Pancreas (tissue), 10 donors: Measurements from ENCODE around the gene STIL. TPM values are rescaled to one million over a fixed set of nuclear protein-coding genes. Genes with fewer than 3 reads are reported as not detected.

Source experiments
- ATAC-seq, 4 donors: fragments of 200-7000 bp; cut with Tn5 transposase; one replicate each; pipeline versions ENCODE4 v1.8.0 to v1.9.1; 2020; ENCODE audit warnings: mild to moderate bottlenecking in 4 of 4, moderate library complexity in 4 of 4
- DNase-seq, 6 donors: peaks; one replicate each; pipeline ENCODE4 v3.0.0-alpha.2; 2020
- FAIRE-seq: peaks from 2 replicates; lab custom pipeline; 2012; peaks lifted over from hg19 to GRCh38; lab: Jason Lieb, UNC
- H3K27ac ChIP-seq, 4 donors: fragments of 200-600 bp; sonication (generic); 1 replicate in 3 of 4; 2 replicates in 1 of 4; pipeline versions ENCODE4 v1.5.0 to v1.8.0; 2020
- H3K27me3 ChIP-seq, 4 donors: fragments of 200-600 bp; one replicate each; pipeline ENCODE4 v1.8.0; 2021
- H3K36me3 ChIP-seq, 3 donors: fragments of 200-600 bp; sonication (generic) in 1 of 3; one replicate each; pipeline versions ENCODE4 v1.5.0 to v1.8.0; 2020 to 2021
- H3K4me1 ChIP-seq, 3 donors: fragments of 200-600 bp; one replicate each; pipeline ENCODE4 v1.8.0; 2021
- H3K4me3 ChIP-seq, 4 donors: fragments of 200-600 bp; sonication (generic) in 2 of 4; one replicate each; pipeline versions ENCODE4 v1.5.0 to v1.8.0; 2020 to 2021
- H3K9me3 ChIP-seq, 4 donors: fragments of 200-600 bp; one replicate each; pipeline ENCODE4 v1.8.0; 2021
- CTCF ChIP-seq, 4 donors: fragments of 200-600 bp; sonication (generic) in 3 of 4; IDR thresholded peaks; one replicate each; pipeline versions ENCODE4 v1.5.0 to v1.8.0; 2021; ENCODE audit warnings: antibody characterized with exemption in 4 of 4
- WGBS, 2 donors: extraction: QIAGEN DNeasy Blood & Tissue Kit; methylation state at CpG; one replicate each; pipeline ENCODE4 v1.1.7; 2013; 5-methylcytosine and 5-hydroxymethylcytosine counted together
- intact Hi-C, 3 donors: fragments of 100-400 bp; cut with DNase I; formaldehyde crosslinking; loops; one replicate each; pipeline versions ENCODE4 v1.11.1 to v1.14.2; 2022
- polyA plus RNA-seq, 2 donors: library from polyadenylated mRNA; stranded (reverse); fragments of 200-250 nt; gene quantifications; one replicate each; pipeline ENCODE4 v1.2.3, GENCODE V29; 2013
- total RNA-seq, 6 donors: library from RNA; stranded (reverse); fragmentation: NEBNext Ultra II Directional in 4 of 6; extraction: Animal tissue kit (Norgen Biotek cat#: 25700) in 4 of 6; gene quantifications; one replicate each; pipeline versions ENCODE4 v1.2.1 to v1.2.4, GENCODE V29; 2021 to 2023
- donor health status: healthy with polysubstance abuse.
- donor health status: DM: no; HTN: no; CAD: no; lungs with moderate emphysema.
- donor health status: DM: no; HTN: no; CAD: no.
- donor health status: control.
- donor health status: control.
- donor health status: Bipolar disorder and iron deficiency.
- donor health status: DM: yes; HTN: yes; CAD: no.
- donor health status: DM: no; HTN: no; CAD: no.
- donor health status: DM: no; HTN: no; CAD: no.
- donor health status: DM: yes; HTN: yes; CAD: no.

The STIL gene
- total and polyA plus RNA-seq, 8 donors = 0.43 to 1.5 (median 0.53) TPM

GRCh38 chr1:47331875-47332274, 17.9 kb upstream of the STIL start:
- H3K4me3 ChIP-seq = no peak overlapping the region
- peaks cover 5 to 23% (median 21%) of the 10 kb centered on the region in 3 donors for H3K4me1 ChIP-seq
- no peak for FAIRE-seq
- H3K27ac ChIP-seq = peak overlapping the region in 1 of 4 donors; percentile 94
- intact Hi-C loops = no loop called here
- 78 to 83% methylated on average over 2 of the region's 2 CpGs for WGBS, 2 donors
- ATAC-seq = no peak
- no peaks in the 10 kb centered on the region for H3K9me3 ChIP-seq
- H3K27me3 ChIP-seq = no peaks in the 10 kb centered on the region
- no peak for DNase-seq
- H3K36me3 ChIP-seq = no peaks in the 10 kb centered on the region
- TF ChIP-seq CTCF (IDR thresholded peaks at IDR 0.05) = no peak

- DNase-seq (no peak), ATAC-seq (no peak), FAIRE-seq (no peak)
- 85 to 92% methylated on average over 1 of the region's 1 CpG for WGBS, 2 donors
- TF ChIP-seq CTCF (IDR thresholded peaks at IDR 0.05) = no peak
- H3K36me3 ChIP-seq = no peaks in the 10 kb centered on the region
- no peaks in the 10 kb centered on the region for H3K9me3 ChIP-seq
- peaks cover 5 to 14% (median 9%) of the 10 kb centered on the region in 3 donors for H3K4me1 ChIP-seq
- H3K4me3 ChIP-seq = no peak overlapping the region
- H3K27me3 ChIP-seq = no peaks in the 10 kb centered on the region
- no peak overlapping the region for H3K27ac ChIP-seq
- intact Hi-C loops = no loop called here
These were observed 16.3 kb upstream of the STIL start for GRCh38 chr1:47330212-47330611.

- 87 to 88% methylated on average over 3 of the region's 3 CpGs for WGBS, 2 donors
- ATAC-seq = no peak
- Histone ChIP-seq H3K4me1 (peaks cover 5 to 12% (median 8%) of the 10 kb centered on the region in 3 donors), H3K27me3 (no peaks in the 10 kb centered on the region), H3K9me3 (no peaks in the 10 kb centered on the region), H3K27ac (no peak overlapping the region), H3K4me3 (no peak overlapping the region), H3K36me3 (no peaks in the 10 kb centered on the region)
- intact Hi-C loops = no loop called here
- TF ChIP-seq CTCF (IDR thresholded peaks at IDR 0.05) = no peak
- DNase-seq = no peak
- no peak for FAIRE-seq
These were observed 15.0 kb upstream of the STIL start for GRCh38 chr1:47328992-47329391.

- no peaks in the 10 kb centered on the region for H3K27me3 ChIP-seq
- 88 to 90% methylated on average over 2 of the region's 2 CpGs for WGBS, 2 donors
- no peaks in the 10 kb centered on the region for H3K9me3 ChIP-seq
- ATAC-seq (no peak), DNase-seq (no peak), FAIRE-seq (no peak)
- no peak overlapping the region for H3K4me3 ChIP-seq
- intact Hi-C loops = no loop called here
- peak overlapping the region in 3 of 4 donors; percentile 42 to 91 (median 85) for H3K27ac ChIP-seq
- H3K36me3 ChIP-seq = no peaks in the 10 kb centered on the region
- no peak for TF ChIP-seq CTCF (IDR thresholded peaks at IDR 0.05)
- H3K4me1 ChIP-seq = peaks cover 0 to 6% (median 0%) of the 10 kb centered on the region in 3 donors
These were observed 12.3 kb upstream of the STIL start for GRCh38 chr1:47326271-47326670.

- 53 to 55% methylated on average over 2 of the region's 2 CpGs for WGBS, 2 donors
- no peak for DNase-seq
- intact Hi-C loops = no loop called here
These were observed 11.6 kb upstream of the STIL start for GRCh38 chr1:47325528-47325927.

More at GRCh38 chr1:47325528-47325927, 11.6 kb upstream of the STIL start:
- FAIRE-seq (no peak), ATAC-seq (peak; percentile 50 to 82 (median 77))
- Histone ChIP-seq H3K27ac (peak overlapping the region; percentile 44 to 91 (median 65)), H3K9me3 (no peaks in the 10 kb centered on the region), H3K36me3 (no peaks in the 10 kb centered on the region), H3K27me3 (no peaks in the 10 kb centered on the region), H3K4me1 (peaks cover 0 to 6% (median 0%) of the 10 kb centered on the region in 3 donors), H3K4me3 (no peak overlapping the region)
- no peak for TF ChIP-seq CTCF (IDR thresholded peaks at IDR 0.05)
